GOT3 (cell line): ENCODE measurements around the gene MLX.
A peak's percentile ranks its signal among the peaks of the same experiment; 100 is the strongest.

Experiments used
- DNase-seq: peaks from one replicate; lab custom pipeline; 2025; ENCODE audit warnings: mixed read lengths; lab: John Stamatoyannopoulos, UW

The MLX gene

GRCh38 chr17:42566883-42567573, at the start of gene MLX:
MLX (plus strand) TSS chr17:42567100; CDS start chr17:42567125, 25 bp downstream.
- DNase-seq = peak; percentile 69

- peak; percentile 66 for DNase-seq
Observed at GRCh38 chr17:42517516-42517915, 49.4 kb upstream of the MLX start.

GRCh38 chr17:42518046-42518754, 48.7 kb upstream of the MLX start:
- peak; percentile 52 for DNase-seq

- no peak for DNase-seq
Observed at GRCh38 chr17:42518755-42519545, 48.0 kb upstream of the MLX start.

GRCh38 chr17:42519546-42520491, 47.1 kb upstream of the MLX start:
- peak; percentile 83 for DNase-seq

- DNase-seq = no peak
Observed at GRCh38 chr17:42520540-42520951, 46.4 kb upstream of the MLX start.

- no peak for DNase-seq
Observed at GRCh38 chr17:42521036-42521435, 45.9 kb upstream of the MLX start.

- DNase-seq = no peak
Observed at GRCh38 chr17:42521666-42522262, 45.1 kb upstream of the MLX start.

GRCh38 chr17:42522263-42522790, 44.6 kb upstream of the MLX start:
- DNase-seq = no peak

GRCh38 chr17:42522798-42523278, 44.1 kb upstream of the MLX start:
- DNase-seq = no peak

GRCh38 chr17:42525221-42525620, 41.7 kb upstream of the MLX start:
- DNase-seq = no peak

GRCh38 chr17:42526031-42526444, 40.9 kb upstream of the MLX start:
- no peak for DNase-seq

- no peak for DNase-seq
Observed at GRCh38 chr17:42527932-42528331, 39.0 kb upstream of the MLX start.

- no peak for DNase-seq
Observed at GRCh38 chr17:42529061-42529460, 37.8 kb upstream of the MLX start.

- no peak for DNase-seq
Observed at GRCh38 chr17:42530952-42531454, 35.9 kb upstream of the MLX start.

- no peak for DNase-seq
Observed at GRCh38 chr17:42531455-42532354, 35.2 kb upstream of the MLX start.

GRCh38 chr17:42535155-42536047, 31.5 kb upstream of the MLX start:
- no peak for DNase-seq

GRCh38 chr17:42536048-42536371, 30.9 kb upstream of the MLX start, which contains the start of gene NAGLU:
NAGLU (plus strand) TSS chr17:42536241; CDS start chr17:42536273, 32 bp downstream.
- DNase-seq = peak; percentile 45
